ENCODE data around the gene ARHGAP28. TPM values are rescaled to one million over a fixed set of nuclear protein-coding genes. Genes with fewer than 3 reads are reported as not detected.

The ARHGAP28 gene
- total RNA-seq, 1 experiment from 2014 or later = 0.41 TPM

- H3K36me3 ChIP-seq (ENCODE audit: control insufficient read depth, insufficient read depth, low read length) = no peaks in the 10 kb centered on the region
- H3K27me3 ChIP-seq (ENCODE audit: control insufficient read depth, insufficient read depth, low read length) = no peaks in the 10 kb centered on the region
- H3K4me3 ChIP-seq (ENCODE audit: low read depth in 2 of 2, low read length in 2 of 2) = no peak overlapping the region
- ATAC-seq (no peak), DNase-seq (ENCODE audit: low read depth, low spot score) (no peak)
- POLR2A ChIA-PET = no interaction called here
- CTCF ChIA-PET = no interaction called here
- no peak for TF ChIP-seq CTCF (IDR thresholded peaks at IDR 0.05)
- TF ChIP-seq REST (IDR thresholded peaks at IDR 0.05; ENCODE audit: insufficient read depth in 1 of 2, low read depth in 2 of 2, low read length in 1 of 2) = no peak
- TF ChIP-seq TCF7L2 (IDR thresholded peaks at IDR 0.05; ENCODE audit: low read depth, low read length) = no peak
- TF ChIP-seq POLR2AphosphoS5 (IDR thresholded peaks at IDR 0.05; ENCODE audit: low read depth, low read length) = no peak
- TF ChIP-seq SIN3A (IDR thresholded peaks at IDR 0.05; ENCODE audit: borderline replicate concordance, insufficient read depth, low read depth, low read length) = no peak
- H3K4me1 ChIP-seq (ENCODE audit: control insufficient read depth, insufficient read depth, low read length) = no peaks in the 10 kb centered on the region
- in situ Hi-C loops (cut with HindIII; ENCODE audit: low pct_unique_long_range_greater_than_20kb, low sequenced_read_pairs) = no loop called here
- no peak overlapping the region for H3K27ac ChIP-seq (ENCODE audit: low read length)
- intact Hi-C loops (cut with micrococcal nuclease; ENCODE audit: unreplicated experiment) = no loop called here
- no TSS peak for BruUV-seq (replicated peaks)
- no peaks in the 10 kb centered on the region for H3K9me3 ChIP-seq (ENCODE audit: control insufficient read depth, insufficient read depth, low read depth, low read length)
Observed at GRCh38 chr18:6792391-6792790, 62.9 kb downstream of the ARHGAP28 start.

- Histone ChIP-seq H3K36me3 (ENCODE audit: control insufficient read depth, insufficient read depth, low read length) (no peaks in the 10 kb centered on the region), H3K27me3 (ENCODE audit: control insufficient read depth, insufficient read depth, low read length) (no peaks in the 10 kb centered on the region), H3K4me3 (ENCODE audit: low read depth in 2 of 2, low read length in 2 of 2) (no peak overlapping the region), H3K4me1 (ENCODE audit: control insufficient read depth, insufficient read depth, low read length) (no peaks in the 10 kb centered on the region), H3K9me3 (ENCODE audit: control insufficient read depth, insufficient read depth, low read depth, low read length) (no peaks in the 10 kb centered on the region), H3K27ac (ENCODE audit: low read length) (no peak overlapping the region)
- intact Hi-C loops (cut with micrococcal nuclease; ENCODE audit: unreplicated experiment) = no loop called here
- ATAC-seq (no peak), DNase-seq (ENCODE audit: low read depth, low spot score) (no peak)
- in situ Hi-C loops (cut with HindIII; ENCODE audit: low pct_unique_long_range_greater_than_20kb, low sequenced_read_pairs) = no loop called here
- ChIA-PET CTCF (no interaction called here), POLR2A (no interaction called here)
- no TSS peak for BruUV-seq (replicated peaks)
- TF ChIP-seq REST (IDR thresholded peaks at IDR 0.05; ENCODE audit: insufficient read depth in 1 of 2, low read depth in 2 of 2, low read length in 1 of 2) (no peak), TCF7L2 (IDR thresholded peaks at IDR 0.05; ENCODE audit: low read depth, low read length) (no peak), CTCF (IDR thresholded peaks at IDR 0.05) (no peak), POLR2AphosphoS5 (IDR thresholded peaks at IDR 0.05; ENCODE audit: low read depth, low read length) (no peak), SIN3A (IDR thresholded peaks at IDR 0.05; ENCODE audit: borderline replicate concordance, insufficient read depth, low read depth, low read length) (no peak)
Observed at GRCh38 chr18:6793455-6793854, 63.9 kb downstream of the ARHGAP28 start.
